AG04450 (cell line): ENCODE data around the gene ATP8A2. TPM values are rescaled to one million over a fixed set of nuclear protein-coding genes. Genes with fewer than 3 reads are reported as not detected.
A peak's percentile ranks its signal among the peaks of the same experiment; 100 is the strongest.
"Not testable (repeated sequence)": the region's sequence is repeated elsewhere in the genome, so short reads cannot be mapped to it uniquely, and the experiment has no call there.

Experiments
- CTCF ChIA-PET: fragments of 300-600, 350-600 bp; formaldehyde crosslinking; extraction: SDS; loops from one replicate; lab custom pipeline; 2022; ENCODE audit warnings: antibody characterized with exemption, inconsistent platforms; lab: Charles Lee
- POLR2A ChIA-PET: fragments of 350-600 bp; formaldehyde crosslinking; extraction: SDS; loops from one replicate; lab custom pipeline; 2021; ENCODE audit warnings: antibody characterized with exemption, inconsistent platforms; lab: Yijun Ruan, JAX
- DNase-seq: peaks from one replicate; pipeline ENCODE4 v3.0.0-alpha.2; 2011; ENCODE audit warnings: low read depth, low spot score
- H3K27ac ChIP-seq: one replicate; pipeline ENCODE4 v1.5.1; 2012; ENCODE audit warnings: low read depth, low read length, control low read depth
- H3K27me3 ChIP-seq: one replicate; pipeline ENCODE4 v1.6.0; 2012; ENCODE audit warnings: low read length; ENCODE audit not compliant: control insufficient read depth, insufficient read depth
- H3K4me3 ChIP-seq: 2 replicates; pipeline ENCODE4 v1.5.1; 2011; ENCODE audit warnings: mild to moderate bottlenecking, low read depth, low read length, control low read depth
- H3K9me3 ChIP-seq: 2 replicates; pipeline ENCODE4 v1.5.1; 2012; ENCODE audit warnings: low read length; ENCODE audit not compliant: control insufficient read depth, insufficient read depth
- polyA plus RNA-seq: library from polyadenylated mRNA; depleted of rRNA; stranded (reverse); fragments of >200 nt; gene quantifications from 2 replicates; pipeline ENCODE4 v1.2.3, GENCODE V29; 2011
- TF ChIP-seq, protein P1 (sequence below): IDR thresholded peaks from 2 replicates; pipeline ENCODE4 v1.5.1; 2011; ENCODE audit warnings: low read depth, low read length, control low read depth, inconsistent platforms

Gene ATP8A2
- polyA plus RNA-seq, 1 experiment, result 0.19 TPM

DNA sequence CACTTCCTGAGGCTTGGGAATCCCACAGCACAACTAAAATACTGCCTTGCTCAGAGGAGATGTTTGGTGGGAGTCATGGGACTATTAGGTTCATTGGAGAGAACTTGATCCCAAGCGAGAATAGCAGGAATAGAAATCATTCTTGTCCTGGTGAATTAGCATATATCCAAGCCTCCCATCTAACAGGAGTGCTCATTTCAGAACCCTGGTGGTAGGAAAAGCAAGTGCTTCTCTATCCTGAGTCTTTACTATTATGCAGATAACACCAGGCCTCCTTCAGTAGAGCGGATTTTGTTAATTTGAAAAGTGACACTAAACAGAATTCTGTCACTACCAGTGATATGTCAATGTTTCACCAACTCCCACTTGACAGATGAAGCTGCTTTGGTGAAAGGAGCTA is 199.5 kb downstream of the ATP8A2 start:
- CTCF ChIA-PET, result interaction anchor here (0.9 to 1.1 kb wide), 2 partner anchors 13 to 500 kb away, joined by 3 to 6 read pairs; no protein-coding TSS in a partner anchor
- H3K9me3 ChIP-seq, result no peaks in the 10 kb centered on the region
- H3K4me3 ChIP-seq, result no peak overlapping the region
- POLR2A ChIA-PET, result no interaction called here
- no peaks in the 10 kb centered on the region for H3K27me3 ChIP-seq
- DNase-seq, result no peak
- no peak overlapping the region for H3K27ac ChIP-seq
- TF ChIP-seq, protein P1, sequence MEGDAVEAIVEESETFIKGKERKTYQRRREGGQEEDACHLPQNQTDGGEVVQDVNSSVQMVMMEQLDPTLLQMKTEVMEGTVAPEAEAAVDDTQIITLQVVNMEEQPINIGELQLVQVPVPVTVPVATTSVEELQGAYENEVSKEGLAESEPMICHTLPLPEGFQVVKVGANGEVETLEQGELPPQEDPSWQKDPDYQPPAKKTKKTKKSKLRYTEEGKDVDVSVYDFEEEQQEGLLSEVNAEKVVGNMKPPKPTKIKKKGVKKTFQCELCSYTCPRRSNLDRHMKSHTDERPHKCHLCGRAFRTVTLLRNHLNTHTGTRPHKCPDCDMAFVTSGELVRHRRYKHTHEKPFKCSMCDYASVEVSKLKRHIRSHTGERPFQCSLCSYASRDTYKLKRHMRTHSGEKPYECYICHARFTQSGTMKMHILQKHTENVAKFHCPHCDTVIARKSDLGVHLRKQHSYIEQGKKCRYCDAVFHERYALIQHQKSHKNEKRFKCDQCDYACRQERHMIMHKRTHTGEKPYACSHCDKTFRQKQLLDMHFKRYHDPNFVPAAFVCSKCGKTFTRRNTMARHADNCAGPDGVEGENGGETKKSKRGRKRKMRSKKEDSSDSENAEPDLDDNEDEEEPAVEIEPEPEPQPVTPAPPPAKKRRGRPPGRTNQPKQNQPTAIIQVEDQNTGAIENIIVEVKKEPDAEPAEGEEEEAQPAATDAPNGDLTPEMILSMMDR, result no peak; the same call in 1 of the 2 replicates

DNA sequence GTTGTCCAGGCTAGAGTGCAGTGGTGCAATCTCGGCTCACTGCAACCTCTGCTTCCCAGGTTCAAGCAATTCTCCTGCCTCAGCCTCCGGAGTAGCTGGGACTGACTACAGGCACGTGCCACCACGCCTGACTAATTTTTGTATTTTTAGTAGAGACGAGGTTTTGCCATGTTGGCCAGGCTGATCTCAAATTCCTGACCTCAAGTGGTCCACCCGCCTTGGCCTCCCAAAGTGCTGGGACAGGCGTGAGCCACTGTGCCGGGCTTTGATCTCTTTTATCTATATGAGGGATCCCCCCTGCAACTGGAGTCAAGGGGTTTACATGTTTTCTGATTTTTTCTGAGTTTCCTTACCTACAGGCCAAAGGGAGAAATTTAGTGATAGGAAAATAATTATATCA is 200.4 kb downstream of the ATP8A2 start:
- DNase-seq, result not testable (repeated sequence)

DNA sequence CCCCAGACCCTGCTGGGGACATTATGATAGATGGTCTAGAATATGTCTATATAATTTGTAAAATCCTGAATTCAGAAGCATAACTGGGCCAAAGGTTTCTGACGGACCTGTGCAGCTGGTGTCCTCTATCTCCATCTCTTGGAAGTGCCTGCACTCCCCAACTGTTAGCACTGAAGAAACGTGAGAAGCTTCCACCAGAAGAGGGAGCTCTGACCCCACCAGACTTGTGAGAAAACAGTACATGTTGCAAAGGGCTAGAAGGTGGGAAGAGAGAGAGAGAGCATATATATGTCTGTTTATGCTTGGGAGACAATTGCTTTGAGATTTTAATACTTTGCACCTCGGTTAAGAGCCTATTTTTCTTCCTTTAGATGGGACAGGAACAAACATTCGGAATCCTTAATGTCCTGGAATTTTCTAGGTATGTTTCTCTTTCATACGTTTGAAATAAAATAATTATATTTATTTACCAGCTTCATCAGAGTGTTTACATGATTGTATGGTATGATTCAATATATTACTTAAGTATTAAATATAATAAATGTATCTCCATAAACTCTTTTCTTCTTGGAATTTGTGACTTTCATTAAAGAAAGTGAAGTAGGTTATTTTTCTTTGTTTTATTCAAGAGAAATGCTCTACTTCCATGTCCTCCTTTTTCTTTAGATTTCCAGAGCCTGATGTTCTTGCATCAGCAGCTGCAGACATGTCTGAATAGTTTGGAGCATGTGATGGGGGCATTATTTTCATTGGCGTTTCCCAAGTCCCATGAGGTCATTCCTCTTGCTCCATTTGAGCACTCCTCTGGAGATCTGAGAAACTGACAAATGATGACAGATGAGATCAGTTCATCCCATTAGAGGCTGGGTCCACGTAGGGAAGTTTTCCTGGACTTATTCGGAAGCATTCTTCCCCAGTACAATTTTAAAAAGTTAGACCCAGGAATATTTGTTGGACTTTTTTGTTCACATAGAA is 202.9 kb downstream of the ATP8A2 start:
- no peak overlapping the region for H3K27ac ChIP-seq
- H3K9me3 ChIP-seq, result no peaks in the 10 kb centered on the region
- no peak overlapping the region for H3K4me3 ChIP-seq
- peak; percentile 61 for DNase-seq
- ChIA-PET POLR2A (no interaction called here), CTCF (interaction anchor here (0.6 to 1.8 kb wide), 18 partner anchors 9 to 1286 kb away, joined by 3 to 16 read pairs (median 5); no protein-coding TSS in a partner anchor)
- H3K27me3 ChIP-seq, result no peaks in the 10 kb centered on the region
- TF ChIP-seq, protein P1, result peak; percentile 93

More for the DNA sequence above, 200.4 kb downstream of the ATP8A2 start:
- POLR2A ChIA-PET, H3K27ac ChIP-seq, H3K9me3 ChIP-seq, H3K27me3 ChIP-seq, H3K4me3 ChIP-seq: not testable (repeated sequence)
- CTCF ChIA-PET, result interaction anchor here (0.6 to 1.1 kb wide), 4 partner anchors 12 to 576 kb away, joined by 3 to 6 read pairs (median 3); no protein-coding TSS in a partner anchor

DNA sequence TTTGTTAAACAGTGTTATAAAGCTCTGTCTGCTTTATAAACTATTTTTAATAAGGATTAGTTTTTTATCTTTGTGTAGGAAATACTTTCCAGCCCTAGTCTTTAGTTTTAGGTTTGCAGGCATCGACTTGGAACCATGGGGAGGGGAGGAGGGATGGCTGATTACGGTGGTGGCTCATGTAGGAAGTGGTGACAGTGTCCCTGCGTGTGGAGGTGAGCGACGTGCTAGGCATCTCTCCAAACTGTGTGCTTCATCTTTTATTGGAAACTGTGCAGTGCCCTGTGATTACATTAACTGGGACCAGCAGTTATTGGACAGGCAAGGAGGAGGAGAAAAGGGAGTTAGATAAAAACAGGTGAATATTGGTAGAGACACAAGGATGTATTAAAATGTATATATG is 203.8 kb downstream of the ATP8A2 start:
- DNase-seq, result no peak
- no peak overlapping the region for H3K4me3 ChIP-seq
- POLR2A ChIA-PET, result no interaction called here
- CTCF ChIA-PET, result interaction anchor here (1.2 to 1.8 kb wide), 5 partner anchors 11 to 921 kb away, joined by 3 to 16 read pairs (median 6); no protein-coding TSS in a partner anchor
- no peaks in the 10 kb centered on the region for H3K9me3 ChIP-seq
- H3K27me3 ChIP-seq, result no peaks in the 10 kb centered on the region
- TF ChIP-seq, protein P1, result no peak
- no peak overlapping the region for H3K27ac ChIP-seq

DNA sequence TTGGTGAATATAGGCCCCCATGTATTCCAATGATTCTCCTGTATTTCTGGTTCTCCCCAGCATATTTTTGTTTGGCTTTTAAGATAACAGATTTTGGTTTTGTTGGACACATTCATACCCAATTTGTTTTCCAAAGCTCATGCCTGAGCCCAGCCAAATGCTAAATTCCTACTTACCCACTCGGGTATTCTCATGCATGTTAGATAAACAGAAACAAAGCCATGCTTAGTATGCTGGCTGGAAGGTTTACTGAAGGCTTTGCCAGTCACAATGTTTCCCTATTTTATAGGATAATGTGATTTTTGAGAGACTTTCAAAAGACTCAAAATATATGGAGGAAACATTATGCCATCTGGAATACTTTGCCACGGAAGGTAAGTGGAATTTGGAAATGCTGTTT is 206.8 kb downstream of the ATP8A2 start:
- POLR2A ChIA-PET, result no interaction called here
- CTCF ChIA-PET, result no interaction called here
- Histone ChIP-seq H3K27me3 (no peaks in the 10 kb centered on the region), H3K9me3 (no peaks in the 10 kb centered on the region), H3K4me3 (no peak overlapping the region), H3K27ac (no peak overlapping the region)
- TF ChIP-seq, protein P1, result no peak
- no peak for DNase-seq
